NCI-H526 (cell line): ENCODE results near the gene DISP3.

Experiments
- DNase-seq, 2 experiments: peaks; one replicate each; lab custom pipeline; 2025; lab: John Stamatoyannopoulos, UW

The DISP3 gene

DNA sequence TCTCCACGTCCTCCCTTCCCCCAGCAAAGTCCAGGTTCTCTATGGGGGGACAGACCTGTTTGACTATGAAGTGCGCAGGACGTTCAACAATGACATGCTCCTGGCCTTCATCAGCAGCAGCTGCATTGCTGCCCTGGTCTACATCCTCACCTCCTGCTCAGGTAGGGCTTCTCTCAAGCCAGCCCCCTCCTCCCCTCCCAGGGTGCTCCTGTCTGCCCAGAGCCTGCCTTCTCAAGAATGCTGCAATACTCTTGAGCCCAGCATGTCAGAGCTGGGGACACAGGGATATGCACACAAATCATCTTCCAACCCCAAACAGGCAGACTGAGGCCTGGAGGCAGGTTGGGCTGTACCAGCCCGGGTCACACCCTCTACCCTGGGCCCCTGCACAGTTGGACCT, 35.4 kb downstream of the DISP3 start:
- DNase-seq: no peak

DNA sequence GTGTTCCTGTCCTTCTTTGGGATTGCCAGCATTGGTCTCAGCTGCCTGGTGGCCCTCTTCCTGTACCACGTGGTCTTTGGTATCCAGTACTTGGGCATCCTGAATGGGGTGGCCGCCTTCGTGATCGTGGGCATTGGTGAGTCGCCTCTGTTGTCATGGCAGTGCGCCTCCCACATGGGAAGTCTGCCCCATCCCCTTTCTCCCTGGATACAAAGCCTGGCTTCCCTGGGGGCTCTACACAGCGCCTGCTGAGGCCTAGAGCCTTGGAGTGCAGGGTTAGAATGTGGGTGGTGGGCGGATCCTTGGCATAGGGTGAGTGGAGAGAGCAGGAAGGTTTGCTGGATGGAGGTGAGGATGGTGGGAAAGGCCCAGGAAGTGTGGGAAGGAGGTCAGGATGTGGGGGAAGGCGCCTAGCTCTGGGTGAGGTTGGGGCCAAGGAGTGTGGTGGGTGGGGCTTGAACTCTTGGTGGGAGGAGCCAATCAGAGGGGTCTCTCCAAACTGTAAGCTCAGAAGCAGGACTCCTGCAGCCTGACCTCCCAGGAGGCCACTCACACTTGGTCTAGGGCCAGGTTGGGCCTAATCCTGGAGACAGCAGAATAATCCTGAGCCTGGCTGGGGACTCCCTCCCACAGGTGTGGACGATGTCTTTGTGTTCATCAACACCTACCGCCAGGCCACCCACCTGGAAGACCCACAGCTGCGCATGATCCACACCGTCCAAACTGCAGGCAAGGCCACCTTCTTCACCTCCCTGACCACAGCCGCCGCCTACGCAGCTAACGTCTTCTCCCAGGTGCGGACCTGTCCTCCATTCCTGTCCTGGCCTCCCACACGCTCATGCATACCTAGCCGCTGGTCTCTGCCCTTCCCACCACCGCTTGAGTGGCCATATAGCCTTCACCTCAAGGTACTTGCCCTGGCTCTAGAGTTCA, 36.7 kb downstream of the DISP3 start:
- no peak for DNase-seq

DNA sequence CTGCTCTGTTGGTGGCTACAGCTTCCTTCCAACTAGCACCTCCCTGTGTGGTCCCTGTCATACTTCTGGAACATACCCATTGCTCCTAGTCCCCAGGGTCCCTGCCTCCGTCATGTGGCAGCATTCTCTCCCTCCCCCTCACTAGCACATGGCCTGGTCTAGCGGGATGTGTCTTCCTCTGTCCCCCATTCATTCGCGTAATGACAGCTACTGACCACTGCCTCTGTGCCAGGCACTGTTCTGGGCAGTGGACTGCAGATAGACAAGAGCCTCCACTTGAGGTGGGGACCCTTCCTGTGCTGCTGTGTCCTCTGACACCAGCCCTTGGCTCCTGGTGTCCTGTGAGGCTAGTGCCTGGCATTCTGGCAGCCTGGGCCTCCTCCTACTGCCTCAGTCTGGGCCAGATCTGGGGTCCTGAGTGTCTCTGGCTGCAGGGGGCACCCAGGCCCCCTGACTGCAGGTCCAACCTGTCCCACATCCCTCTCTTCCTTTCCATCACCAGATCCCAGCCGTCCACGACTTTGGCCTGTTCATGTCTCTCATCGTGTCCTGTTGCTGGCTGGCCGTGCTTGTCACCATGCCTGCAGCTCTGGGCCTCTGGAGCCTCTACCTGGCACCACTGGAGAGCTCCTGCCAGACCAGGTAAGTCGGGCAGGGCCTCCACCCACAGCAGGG, 38.1 kb downstream of the DISP3 start:
- DNase-seq: no peak

DNA sequence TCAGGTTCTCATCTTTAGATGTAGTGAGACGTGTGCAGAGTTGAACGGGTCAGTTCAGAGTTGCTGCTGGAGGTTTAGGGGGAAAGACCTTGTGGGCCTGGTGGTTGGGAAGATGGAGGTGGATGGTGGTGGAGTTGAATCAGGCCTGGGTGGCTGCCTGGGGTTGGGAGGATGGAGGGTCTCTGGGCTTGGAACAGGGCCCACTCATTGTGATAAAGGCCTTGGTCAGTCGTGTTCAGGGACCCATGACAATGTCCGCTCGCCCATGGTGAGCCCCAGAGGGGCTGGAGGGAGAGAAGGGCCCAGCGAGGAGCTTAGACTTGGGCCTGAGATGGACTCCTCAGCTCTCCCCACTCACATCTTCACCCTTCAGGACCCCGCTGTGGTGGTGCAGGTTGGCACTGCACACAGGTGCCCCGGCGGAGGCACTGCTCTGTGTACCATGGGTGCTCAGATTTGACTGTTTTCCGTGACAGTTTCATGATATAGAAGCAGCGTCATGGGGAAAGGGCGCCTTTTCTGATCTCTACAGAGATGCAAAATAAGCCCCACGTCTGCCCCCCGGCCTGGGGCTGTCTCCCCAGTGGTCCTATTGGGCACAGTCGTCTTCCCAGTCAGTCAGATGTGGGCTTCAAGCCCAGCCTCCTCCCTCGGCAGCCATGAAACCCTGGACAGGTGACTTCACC, 39.2 kb downstream of the DISP3 start:
- no peak for DNase-seq

DNA sequence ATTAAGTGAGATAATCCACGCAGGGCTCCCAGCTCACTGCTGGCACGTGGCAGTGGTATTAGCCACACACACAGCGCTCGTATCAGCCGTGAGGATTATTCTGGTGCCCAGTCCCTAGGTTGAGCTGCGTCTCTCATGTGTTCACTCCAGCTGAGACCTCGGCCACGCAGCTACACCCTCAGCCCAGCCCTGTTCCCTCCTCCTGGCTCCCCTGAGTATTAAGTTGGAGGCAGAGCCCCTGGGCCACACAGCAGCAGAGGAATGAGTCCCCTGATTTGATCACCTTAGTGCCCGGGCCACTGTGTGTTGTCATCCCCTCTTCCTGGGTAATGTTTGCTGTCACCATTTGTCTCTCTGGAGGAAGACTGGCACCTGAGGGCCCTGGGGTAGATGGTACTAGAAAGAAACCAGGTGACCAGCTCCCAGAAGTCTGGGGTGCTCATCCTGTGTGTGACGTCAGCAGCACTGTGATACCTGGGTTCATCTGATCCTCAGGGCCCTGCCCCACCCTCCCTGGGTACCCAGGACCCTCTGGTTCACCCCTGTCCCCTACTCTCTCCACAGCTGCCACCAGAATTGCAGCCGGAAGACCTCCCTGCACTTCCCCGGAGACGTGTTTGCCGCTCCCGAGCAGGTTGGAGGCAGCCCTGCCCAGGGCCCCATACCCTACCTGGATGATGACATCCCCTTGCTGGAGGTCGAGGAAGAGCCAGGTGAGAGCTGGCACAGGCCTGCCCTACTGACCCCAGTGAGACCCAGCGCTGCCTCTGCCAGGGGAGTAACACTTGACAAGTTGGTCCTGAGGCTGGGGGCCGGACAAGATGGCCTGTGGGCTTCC, 40.1 kb downstream of the DISP3 start:
- DNase-seq: no peak

DNA sequence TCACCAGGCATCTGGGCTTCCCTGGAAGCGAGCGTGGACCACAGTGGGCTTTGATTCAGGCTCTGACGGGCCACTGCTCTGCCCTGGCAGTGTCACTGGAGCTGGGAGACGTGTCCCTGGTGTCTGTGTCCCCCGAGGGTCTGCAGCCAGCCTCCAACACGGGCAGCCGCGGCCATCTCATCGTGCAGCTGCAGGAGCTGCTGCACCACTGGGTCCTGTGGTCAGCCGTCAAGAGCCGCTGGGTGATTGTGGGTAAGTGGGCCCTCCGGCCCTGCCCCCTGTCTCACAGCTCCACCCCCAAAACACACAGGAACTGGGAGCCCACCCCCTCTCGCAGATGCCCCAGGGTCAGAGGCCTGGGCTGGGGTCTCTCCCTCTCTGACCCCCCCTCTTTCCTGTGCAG, 40.7 kb downstream of the DISP3 start:
- no peak for DNase-seq

DNA sequence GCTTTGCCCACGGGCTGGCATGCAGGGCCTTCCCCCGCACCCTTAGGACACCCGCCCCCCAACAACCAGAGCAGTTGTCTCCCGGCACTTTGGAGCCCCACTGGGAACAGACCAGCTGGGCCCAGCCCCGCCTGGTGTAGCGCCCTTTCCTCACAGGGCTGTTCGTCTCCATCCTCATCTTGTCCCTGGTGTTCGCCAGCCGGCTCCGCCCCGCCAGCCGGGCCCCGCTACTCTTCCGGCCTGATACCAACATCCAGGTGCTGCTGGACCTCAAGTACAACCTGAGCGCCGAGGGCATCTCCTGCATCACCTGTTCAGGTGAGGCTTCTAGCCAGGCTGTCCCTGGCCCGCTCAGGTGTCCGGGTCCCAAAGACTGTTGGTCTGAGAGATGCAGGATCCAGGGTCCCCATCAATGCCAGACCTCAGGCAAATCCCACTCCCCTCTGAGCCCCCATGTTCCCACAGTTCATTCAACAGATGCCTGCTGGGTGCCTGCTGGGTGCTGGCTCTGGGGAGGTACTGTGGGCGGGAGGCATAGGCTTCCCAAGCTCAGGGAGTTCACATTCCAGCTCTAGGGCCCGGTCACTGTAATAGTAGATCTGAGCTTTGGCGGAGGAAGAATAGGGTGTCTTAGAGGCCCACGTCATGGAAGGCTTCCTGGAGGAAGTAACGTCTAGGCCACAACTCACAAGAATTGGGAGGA, 41.7 kb downstream of the DISP3 start:
- DNase-seq: no peak

DNA sequence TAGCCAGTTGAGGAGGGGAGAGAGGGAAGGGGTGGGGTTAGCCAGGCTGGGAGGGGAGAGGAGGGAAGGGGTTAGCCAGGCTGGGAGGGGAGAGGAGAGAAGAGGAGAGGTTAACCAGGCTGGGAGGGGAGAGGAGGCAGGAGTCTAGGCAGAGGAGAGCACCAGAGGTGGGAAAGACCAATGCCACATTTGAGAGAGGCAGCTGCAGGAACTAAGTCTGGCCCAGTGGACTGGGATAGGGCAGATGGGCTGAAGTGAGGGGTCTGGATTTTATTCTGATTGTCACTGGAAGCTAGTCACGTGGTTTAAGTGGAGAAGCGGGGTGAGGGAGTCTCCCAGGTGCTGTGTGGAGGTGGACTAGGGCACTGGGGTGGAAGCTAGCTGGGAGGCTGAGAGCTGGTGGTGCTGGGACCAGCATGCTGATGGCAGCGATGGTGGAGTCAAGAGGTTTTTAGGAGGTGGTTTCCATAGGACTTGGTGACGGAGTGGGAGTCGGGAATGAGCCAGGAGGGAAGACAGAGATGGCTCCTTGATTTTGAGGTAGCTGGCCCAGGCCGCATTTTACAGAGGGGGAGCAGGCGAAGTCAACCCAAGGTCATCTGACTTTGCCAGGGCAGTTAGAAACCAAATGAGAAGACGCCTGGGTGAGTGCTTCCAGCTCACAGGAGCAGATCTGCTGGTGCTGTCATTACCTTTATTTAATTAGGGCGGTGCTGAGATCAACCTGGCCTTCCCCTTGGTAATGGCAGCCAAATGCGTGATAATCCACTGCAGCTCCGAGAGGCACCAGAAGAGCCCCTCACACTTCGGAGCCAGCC, 42.8 kb downstream of the DISP3 start:
- DNase-seq: no peak

DNA sequence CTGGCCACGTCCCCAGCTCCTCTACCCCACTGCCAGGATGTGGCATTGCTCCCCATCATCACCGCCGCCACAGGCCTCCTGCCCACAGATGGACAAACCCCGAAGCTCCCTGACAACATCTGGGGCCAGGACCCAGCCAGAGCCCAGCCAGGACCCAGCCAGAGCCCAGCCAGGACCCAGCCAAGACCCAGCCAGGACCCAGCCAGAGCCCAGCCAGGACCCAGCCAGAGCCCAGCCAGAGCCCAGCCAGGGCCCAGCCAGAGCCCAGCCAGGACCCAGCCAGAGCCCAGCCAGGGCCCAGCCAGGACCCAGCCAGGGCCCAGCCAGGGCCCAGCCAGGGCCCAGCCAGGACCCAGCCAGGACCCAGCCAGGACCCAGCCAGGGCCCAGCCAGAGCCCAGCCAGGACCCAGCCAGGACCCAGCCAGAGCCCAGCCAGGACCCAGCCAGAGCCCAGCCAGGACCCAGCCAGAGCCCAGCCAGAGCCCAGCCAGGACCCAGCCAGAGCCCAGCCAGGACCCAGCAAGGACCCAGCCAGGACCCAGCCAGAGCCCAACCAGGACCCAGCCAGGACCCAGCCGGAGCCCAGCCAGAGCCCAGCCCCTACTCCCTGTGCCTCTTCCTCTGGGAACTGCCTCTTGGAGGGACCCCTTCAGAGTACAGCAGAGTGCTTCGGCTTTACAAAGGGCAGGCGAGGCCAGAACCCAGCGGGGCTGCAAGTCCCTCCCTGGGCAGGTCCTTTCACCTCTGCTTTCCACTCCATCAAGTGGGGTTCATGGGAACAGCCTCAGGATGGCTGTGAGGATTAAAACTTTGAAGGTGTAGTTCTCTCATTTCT, 43.7 kb downstream of the DISP3 start:
- no peak for DNase-seq

DNA sequence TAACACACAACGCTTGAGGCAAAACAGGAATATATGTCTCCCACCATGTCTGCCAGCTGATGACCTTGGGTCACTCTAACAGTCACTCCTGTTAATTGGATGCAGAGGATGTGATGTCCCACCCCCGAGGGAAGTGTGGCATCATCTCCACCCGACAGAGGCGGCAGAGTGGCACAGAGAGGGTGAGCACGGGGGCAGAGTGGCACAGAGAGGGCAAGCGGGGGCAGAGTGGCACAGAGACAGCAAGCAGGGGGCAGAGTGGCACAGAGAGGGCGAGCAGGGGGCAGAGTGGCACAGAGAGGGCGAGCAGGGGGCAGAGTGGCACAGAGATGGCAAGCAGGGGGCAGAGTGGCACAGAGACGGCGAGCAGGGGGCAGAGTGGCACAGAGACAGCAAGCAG, 44.3 kb downstream of the DISP3 start:
- no peak for DNase-seq

DNA sequence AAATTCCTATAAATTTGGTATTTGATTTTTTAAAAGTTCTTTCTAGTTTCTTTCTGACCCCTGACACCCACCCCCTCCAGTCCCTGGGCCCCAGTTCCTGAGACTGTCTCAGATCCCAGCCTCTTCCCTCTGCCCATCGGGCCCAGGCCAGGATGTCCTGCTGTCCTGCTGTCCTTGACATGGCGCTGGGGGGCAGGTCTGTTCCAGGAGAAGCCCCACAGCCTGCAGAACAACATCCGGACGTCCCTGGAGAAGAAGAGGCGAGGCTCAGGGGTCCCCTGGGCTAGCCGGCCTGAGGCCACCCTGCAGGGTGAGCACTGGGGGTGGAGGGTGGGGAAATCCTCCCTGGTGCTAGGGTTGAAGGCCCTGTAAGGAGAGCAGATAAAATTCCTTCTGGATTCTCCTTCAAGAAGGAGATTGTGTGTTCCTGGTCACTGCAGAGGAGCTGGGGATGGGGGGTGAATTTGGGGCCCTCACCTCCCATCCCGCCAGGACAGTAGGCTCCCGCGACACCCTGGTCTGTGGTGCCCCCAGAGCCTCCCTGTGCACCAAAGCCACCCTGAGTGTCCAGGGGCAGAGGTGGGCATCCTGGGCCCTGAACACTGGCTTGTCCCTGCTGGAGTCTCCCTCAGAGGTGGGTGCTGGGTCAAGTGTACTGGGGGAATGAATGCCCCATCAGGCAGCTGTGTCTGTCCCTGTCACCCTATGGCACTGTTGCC, 45.0 kb downstream of the DISP3 start:
- no peak for DNase-seq

DNA sequence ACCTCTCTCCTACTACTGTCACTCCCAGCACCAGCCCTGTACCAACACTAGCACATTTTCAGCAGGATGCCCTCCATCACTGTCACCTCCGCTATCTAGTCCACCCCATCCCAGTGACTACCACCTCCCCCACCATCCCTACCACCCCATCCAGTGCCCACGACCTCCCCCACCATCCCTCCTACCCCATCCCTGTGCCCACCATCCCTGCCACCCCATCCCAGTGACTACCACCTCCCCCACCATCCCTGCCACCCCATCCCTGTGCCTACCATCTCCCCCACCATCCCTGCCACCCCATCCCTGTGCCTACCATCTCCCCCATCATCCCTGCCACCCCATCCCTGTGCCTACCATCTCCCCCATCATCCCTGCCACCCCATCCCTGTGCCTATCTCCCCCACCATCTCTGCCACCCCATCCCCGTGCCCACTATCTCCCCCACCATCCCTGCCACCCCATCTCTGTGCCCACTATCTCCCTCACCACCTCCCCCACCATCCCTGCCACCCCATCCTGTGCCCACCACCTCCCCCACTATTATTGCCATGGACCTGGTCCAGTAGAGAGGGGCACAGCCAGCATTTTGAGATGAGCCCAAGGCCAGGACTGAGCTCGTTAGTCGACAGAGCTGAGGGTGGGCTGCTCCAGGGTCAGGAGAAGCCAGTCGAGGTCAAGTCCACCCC, 45.7 kb downstream of the DISP3 start:
- no peak for DNase-seq

DNA sequence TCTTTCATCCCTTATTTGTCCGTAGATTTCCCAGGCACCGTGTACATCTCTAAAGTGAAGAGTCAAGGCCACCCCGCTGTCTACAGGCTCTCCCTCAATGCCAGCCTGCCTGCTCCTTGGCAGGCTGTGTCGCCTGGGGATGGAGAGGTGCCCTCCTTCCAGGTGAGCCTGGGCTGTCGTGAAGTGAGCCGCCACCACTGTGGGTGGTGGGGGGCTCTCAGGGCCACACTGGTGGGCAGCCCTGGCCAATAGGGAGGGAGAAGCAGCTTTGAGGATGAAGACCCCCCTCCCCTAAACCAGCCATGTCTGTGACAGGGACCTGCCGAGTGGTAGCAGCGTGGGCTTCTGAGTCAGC, 46.2 kb downstream of the DISP3 start:
- DNase-seq: no peak

DNA sequence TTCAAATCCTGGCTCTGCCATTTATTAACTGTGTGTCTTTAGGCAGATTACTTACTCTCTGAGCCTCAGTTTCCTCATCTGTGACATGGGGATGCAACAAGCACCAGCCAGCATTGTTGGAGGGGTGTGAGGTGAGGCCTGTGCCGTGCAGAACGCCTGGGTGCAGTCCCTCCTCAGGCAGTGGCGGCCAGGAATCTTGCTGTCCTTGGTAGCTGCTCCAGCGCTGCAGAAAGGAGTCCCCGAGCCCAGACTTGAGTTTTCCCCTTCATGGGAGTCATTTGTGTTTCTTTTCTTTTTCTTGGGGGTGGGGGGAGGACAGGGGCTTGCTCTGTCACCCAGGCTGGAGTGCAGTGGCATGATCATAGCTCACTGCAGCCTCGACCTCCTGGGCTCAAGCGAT, 46.6 kb downstream of the DISP3 start:
- DNase-seq: no peak

DNA sequence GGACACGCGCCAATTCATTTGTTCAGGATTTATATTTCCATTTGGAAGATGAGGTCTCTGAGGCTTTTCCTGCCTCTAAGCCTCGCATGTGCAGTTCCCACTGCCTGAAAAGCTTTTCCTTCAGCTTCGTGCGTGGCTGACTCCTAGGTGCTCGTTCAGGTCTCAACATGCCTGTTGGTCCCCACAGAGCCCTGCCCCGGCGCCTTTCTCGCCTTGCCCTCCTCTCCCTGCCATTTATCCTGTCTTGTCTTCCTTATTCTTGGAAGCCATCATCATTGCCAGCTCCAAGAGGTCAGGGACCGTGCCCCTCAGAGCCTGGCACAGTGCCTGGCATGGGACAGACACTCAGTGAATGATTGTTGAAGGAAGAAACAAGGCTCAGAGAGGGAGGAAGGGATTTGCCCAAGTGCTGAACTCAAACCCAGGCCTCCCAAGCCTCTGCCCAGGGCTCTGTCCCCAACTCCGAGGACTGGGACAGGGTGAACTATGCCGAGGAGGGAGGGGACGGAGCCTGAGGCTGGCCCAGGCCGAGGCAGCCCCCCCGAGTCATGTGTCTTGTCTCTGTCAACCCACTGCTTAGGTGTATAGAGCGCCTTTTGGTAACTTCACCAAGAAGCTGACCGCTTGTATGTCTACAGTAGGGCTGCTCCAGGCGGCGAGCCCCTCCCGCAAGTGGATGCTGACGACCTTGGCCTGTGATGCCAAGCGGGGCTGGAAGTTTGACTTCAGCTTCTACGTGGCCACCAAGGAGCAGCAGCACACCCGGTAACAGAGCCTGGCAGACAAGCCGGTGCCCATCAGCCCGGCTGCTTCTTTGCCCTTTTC, 47.3 kb downstream of the DISP3 start:
- DNase-seq: no peak

DNA sequence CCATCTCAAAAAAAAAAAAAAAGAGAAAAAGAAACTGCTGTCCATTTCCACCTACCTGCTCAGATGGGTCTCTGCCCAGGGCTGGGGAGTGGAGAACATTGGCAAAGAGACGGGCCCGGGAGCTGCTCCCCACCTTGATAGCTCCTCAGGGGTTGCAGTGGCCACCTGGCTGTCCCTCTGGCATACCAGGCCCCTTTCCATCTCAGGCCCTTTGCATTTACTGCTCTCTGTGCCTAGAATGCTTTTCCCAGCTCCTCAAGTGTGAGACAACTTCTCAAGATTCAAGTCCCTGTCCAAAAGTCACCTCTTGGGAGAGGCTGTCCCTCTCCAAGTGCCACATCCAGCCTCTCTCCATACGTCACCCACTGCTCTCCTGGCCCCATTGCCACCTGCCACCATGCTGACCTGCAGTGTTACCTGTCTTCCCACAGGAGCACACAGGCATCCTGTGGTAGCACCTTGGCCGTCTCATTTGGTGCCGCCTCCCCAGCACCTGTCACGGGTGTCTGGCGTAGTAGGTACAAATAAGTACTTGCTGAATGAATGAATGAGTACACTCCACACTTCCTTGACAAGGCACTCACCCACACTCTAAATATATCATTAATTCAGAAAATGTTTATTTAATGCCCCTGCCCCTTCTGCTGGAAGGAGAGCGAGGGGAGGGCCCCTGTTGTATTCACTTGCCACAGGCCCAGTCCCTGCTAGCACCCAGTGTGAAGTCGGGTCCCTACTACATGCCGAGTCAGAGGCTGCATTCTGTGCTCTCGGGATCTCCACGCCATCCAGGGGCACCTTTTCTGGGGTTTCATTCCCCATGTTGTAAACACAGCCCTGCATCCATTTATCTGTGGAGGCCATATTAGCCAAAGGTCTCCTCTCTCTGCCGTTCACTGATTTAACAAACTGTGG, 48.8 kb downstream of the DISP3 start:
- no peak for DNase-seq
